Activated CD4-positive, CD25-positive, alpha-beta regulatory T cell treated with anti-CD3 and anti-CD28 coated beads, Interleukin-2, amount 50 U/mL, for 24 hours (primary cell): ENCODE data around the gene NGDN.

Source experiments
- ATAC-seq, 2 donors: fragments of 150-1000 bp; cut with Tn5 transposase; one replicate each; pipeline ENCODE4 v1.10.0; 2021; ENCODE audit warnings: mild to moderate bottlenecking in 1 of 2, moderate library complexity in 1 of 2

The NGDN gene

DNA sequence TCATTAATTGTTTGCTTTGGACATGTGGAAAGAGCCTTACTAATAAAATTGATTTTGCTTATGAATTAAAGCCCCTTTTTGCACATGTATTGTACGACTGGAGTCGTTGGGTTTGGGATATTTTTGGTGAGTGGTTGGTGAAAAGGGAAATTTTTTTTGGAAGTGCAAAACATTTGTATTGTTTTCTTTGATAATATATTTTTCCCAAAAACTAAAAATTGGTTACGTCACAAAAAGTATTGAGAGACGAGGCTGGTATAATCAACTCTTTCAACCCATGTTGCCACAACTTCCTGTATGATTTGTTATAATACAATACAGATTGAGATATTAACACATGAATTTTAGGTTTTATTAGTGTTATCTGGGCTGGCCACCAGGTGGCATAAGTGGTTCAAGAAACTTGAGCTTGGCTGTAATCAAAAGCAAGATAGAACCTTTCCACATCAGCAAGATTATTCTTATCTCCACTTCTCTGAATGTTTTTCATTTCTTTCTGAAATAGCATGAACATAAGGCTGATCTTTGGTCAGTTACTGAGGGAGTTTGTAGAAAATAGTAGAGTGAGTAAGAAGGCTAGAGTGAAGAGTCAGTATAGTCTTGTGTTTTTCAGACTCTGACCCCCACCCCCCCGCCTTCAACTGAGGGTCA is 8.7 kb downstream of the NGDN start:
- ATAC-seq = peak; percentile 51 to 68

DNA sequence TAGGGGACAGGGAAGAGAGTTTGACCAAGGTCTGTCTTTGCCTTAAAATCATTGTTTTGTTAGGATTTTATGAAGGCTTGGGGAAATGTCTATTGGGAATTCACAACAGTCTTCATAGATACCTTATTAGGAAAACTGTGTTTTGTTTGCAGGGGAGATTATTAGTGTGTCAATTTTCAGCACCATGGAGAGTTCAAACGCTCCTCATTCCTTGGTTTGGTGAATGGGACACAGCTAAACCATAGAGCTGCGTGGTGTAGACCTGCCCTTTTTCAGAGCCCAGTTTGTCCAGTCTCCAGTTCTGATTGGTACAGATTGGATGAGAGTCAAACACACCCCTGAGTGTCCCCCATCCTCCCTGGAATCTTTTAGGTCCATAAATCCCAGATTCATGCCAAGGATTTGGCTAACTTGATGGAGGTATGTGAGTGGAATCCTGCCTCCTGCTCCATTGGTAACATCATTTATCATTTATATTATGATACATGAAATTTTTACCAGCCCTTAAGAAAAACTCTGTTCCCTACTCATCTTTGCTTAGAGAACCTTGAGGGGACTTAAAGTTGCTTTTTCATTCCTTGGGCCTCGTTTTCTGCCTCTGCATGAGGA is 12.0 kb downstream of the NGDN start:
- no peak for ATAC-seq

DNA sequence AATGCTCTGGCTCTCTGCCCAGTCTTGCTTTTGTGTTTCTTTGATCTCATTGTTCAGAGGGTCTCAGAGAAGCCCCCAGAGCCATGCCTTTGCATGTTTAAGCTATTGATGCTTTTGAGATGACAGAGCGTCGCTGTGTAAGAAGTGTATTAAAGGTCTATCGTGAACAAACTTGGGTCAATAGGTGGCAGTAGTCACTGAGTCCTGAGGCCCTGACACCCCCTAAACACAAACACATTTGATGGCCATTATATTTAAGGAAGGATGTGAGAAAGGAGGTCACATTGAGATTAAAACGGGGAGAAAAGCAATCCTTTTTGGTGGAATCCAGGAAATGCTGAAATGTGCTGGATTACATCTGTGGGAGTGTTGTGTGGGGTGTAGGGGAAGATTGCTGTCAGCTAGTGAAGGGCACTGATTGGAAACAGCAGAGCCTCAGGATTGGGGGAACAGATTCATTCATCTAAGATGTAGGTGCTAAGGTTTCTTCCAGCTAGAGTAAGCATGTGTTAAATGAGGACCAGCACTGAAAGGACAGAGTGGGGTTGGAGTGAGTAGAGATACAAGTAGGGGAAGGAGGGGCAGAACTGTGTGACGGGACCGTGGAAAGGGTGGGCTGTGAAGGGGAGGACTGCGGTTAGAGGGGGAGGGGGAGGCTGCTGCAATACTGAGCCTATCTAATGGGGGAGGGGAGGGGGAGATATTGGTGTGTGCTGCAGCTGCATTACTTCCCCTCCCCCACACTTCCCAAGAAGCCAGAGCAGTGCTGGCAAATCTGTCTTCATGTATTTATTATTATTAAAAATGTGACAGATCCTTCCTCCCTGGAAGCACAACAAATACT is 12.7 kb downstream of the NGDN start:
- ATAC-seq = no peak

DNA sequence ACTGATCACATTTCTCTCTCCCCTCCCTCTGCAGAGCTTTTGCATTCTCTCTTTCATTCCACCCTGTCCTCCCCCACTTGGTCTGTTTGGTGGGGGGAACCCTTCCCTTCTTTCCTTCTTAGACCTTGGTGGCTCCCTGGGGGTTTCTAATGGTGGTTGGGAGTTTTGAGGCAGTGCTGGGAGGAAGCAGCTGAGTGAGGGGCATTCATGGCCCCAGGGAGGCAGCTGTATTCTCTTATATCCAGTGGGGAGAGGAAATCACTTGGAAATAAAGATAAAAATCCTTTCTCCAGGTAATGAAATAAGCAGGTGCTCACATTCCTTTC is 13.3 kb downstream of the NGDN start:
- no peak for ATAC-seq

DNA sequence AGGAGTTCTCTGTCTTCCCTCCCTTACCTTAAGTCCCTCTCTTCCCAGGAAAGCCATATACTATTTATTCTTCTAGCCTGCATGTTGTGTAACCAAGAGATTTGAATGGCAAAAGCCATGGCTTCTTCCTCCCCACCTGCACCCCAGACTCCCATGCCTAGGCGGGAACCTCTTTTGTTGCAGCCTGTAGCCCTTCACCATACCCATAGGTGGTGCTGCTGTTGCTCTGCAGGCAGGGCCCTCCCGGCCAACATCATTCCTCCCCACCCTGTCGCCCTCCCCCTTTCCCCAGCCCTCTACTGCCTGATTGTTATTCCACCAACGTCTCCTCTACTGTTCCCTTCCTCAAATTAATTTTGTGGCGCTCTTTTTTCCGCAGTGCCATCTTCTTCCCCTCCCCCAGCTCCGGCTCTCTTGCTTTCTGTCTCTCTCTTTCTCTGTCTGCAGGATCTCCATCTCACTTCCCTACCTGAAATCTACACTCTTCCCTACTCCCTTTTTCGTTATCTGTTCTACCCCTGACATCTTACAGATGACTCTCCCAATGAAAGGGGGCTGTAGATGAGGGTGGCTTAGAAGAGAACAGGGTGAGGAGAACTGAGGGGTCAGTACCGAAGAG is 13.8 kb downstream of the NGDN start:
- ATAC-seq = no peak

DNA sequence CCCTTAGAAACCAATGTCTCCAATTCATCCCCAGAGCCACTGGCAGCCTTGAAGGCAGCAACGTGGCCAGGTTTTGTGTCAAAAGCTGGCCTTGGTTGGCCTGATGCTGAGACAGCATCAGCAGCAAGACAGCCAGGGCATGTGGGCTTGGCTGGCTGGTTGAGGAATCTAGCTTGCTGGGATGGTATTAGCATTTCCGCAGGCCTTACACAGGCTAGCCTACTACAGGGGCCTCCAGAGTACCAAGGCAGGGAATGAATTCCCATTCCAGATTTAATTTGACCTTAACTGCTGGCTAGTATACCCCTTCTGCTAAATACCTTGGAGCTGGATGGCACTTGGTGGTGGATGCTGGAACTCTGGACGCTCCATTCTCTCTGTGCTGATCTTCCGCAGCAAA is 15.8 kb downstream of the NGDN start:
- no peak for ATAC-seq

DNA sequence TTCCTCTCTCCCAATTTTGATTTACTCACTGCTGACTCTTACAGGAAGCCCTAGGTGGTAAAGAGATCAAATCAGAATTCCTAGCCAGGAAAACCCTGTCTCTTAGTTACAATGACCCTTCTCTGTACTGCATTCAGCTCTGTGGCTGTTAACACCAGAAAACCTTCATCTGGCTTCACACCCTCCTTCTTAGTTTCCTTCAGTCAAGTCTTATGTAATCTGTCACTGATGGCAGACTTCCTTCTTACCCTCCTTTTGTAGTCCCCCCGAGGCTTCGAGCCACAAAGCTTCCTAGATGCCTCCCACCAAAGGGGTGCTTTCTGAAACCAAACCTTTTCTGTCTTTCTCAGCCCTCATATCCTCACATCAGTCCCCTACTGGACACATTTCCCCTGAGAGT is 16.5 kb downstream of the NGDN start:
- ATAC-seq = no peak

DNA sequence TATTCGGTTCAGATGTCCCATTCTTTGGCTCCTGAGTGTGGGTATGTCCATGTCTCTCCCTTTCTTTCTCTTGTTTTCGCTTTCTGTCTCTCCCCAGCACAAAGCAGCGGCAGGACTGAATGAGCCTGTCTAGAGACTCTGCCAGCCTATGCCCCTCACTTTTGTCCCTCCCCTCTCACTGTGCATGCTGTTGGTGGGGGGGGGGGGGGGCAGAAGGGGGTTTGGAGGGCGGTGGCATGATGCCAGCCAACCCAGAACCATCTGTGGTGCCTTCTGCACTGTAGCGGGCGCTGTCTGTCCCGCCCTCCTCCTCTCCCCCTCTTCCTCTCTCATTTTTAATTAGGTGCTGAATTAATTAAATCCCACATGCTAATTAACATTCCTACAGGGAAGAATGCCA is 17.7 kb downstream of the NGDN start:
- ATAC-seq = no peak

DNA sequence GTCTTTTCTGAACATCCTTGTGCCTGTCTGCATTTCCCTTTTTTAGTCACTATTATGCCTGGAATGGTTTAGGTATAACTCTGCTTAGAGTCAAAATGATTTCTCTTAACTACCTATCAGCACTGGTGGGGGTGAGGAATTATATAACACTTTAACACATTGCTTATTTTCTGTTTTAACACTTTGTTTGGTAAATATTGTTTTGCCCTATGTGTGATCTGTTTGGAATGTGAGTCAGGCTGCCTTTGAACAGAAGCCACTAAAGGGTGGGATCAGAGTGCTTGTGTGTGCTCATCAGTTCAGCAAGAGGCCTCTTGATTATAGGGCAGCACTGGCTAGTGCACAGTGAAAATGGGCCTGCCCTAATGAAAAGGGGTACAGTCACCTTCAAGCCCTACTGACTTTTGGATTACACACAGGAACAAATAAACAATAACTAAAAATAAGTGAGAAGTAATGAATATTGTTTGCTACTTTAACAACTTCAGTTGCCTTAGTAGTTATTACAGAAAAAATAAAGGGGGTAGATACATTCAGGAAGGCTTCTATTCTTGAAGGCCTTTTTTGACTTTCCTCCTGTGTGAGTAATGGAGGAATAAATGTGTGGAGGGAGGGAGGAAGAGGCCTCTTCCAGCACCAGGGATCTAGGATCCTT is 23.2 kb downstream of the NGDN start:
- no peak for ATAC-seq

DNA sequence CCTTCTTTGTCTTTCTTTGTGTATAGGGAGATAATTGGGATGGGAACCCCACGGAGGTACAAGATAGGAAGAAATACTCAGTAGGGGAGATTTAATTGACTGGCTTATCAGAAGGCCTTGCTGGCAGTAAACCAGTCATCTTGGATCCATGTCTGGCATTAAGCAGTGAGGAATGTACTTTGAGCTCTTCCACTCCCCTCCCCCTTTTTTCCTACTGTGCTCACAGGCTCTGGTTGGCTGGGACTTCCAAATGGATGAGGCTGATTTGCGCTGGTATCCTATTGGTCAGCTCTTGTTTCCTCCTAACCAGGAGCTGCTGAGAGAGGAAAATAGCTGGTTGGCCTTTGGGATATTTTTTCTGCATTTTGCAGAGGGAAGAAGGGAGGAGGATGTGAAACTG is 24.7 kb downstream of the NGDN start:
- no peak for ATAC-seq

DNA sequence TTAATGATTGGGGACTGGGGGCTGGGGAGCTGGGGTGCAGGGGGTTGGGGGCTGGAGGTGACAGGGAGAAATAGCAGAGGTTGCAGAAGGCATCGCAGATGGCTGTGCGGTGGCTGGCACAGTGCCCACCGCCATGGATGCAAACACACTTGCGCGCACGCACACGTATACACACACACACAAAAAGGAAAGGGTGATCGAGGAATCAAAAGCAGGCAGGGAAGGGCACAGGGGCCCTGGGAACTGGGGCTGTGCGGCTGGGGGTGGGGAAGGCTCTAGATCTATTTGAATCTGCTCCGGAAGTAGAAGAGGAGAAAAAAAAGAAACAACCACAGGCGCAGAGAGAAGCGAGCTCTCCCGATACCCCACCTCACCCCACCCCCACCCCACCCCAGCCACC is 42.7 kb downstream of the NGDN start:
- no peak for ATAC-seq

DNA sequence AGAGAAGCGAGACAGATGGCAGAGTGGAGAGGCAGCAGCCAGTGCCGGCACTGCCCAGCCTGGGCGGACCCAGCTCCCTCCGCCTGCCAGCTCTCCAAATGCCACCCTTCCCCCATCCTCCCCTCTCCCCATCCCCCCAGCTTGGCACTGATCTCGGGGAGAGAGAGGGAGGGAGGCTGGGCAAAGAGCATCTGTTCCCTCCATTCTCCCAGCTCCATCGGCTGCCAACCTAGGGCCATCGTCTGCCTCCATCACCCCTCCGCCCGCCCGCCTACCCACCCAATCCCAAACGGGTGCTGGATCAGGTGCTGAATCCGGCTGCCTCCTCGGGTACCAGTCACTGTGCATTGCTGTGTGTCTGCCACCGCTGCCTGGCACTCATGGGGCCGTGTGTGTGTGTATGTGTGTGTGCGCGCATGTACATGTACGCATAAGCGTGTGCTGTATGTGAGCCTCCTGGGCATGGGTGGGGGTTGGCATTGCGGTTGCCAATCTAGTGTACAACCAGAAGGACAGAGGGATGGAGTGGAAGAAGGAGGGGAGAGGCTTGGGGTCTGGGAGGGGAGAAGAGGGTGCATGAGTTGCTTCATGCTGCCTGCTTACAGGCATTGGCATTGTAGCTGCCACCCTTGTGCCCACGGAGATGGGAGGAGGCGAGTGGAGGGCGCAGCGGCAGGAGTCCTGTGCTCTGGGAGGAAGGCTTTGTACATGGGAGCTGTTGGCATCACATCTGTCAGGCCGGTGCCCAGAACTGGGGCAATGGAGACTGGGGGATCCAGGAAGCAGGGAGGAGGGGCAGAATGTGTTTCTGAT is 43.7 kb downstream of the NGDN start:
- no peak for ATAC-seq

DNA sequence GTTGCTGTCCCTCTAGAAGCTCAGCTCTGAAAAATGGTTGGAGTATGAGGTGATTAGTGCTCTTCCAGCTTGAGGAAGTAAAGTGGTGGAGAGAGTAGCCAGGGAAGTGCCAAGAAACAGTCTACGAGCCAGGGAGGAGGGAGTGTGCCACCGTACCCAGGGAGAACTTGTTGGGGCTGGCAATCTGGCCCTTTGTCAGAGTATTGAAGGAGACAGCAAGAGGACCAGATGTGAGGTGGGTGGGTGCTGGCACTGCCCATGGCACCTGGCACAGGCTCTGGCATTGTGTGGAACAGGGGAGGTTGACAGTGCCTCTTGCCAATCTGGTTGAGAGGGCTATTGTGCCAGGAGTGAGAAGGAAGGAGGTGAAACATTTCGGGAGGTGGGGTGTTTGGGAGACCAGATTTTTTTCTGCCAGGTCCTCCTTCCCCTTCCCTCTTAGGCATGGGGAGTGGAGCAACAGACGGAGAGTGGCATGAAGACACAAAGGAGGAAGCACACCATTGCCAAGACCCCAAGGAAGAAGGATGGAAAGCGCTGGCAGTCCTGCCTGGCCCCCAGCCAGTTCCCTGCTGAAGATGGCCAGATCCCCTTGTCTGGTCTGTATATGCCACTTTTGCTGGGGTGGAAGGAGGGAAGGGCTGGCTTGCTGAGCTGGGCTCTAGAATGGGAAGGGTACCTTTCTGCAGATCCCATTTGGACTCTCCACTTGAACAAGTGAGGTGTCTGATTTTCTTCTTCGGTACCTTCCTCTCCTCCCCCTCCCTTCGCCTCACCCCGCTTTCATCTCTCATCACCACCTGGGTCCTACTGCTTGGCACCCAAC is 44.5 kb downstream of the NGDN start:
- no peak for ATAC-seq

DNA sequence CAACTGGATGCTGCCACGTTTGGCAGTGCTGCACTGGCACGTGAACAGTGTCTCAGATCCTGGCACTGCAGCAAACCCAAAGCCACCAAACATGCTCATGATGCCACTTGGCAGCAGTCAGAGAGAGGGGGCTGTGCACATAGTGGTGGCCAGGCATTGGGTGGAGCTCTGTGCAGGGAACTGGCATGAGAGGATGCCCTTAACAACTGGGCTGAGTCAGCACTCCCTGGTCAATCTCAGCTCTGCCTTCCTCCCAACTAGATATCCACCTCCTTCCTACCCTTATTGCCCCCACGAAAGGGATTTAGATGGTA is 45.1 kb downstream of the NGDN start:
- no peak for ATAC-seq

DNA sequence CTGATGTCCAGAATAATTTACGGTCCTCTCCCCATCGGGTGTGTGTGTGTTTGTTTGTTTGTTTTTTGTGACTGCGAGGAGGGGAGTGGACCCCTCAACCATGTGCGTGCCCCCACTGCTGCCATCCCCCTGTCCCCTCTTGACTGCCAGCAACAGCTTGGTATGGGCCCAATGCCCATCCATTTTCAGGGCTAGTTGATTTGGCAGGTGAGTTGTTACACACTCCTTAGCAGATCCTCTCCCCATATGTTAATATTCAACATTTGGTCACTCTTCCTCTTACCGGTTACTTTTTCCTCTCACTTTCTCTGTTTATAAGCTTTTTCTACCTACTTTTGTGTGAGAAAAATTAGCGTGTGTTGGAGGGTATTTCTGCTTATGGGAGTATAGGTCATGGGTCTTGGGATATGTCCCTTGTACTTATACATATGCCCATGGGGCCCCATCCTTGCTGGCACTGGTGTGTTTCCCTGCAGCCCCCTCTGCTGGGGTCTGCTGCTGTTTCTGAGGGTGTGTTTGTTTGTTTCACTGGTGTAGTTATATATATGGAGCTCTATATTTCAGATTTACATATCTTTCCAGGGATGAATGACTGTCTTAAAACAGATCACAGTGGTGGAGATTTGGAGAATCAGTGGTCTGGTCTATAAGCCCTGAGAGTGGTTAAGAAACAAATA is 48.3 kb downstream of the NGDN start:
- ATAC-seq = no peak

DNA sequence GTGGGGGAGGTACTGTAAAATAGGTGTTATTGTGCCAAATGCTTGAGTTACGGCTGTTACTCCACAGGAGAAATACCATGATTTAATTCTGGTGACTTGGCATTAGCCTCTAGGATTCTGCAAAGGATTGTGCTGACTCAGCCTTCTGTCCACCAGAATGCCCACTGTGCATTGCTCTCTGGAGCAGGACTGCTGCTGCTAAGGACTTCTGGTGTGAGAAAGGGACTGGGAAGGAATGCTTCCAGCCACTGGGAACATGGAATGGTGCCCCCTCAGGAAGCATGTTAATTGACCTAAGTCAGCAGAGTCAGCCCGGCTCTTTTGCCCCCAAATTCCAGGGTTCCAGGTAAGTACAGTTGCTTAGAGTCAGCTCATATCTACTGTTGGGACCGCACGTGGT is 49.2 kb downstream of the NGDN start:
- no peak for ATAC-seq

DNA sequence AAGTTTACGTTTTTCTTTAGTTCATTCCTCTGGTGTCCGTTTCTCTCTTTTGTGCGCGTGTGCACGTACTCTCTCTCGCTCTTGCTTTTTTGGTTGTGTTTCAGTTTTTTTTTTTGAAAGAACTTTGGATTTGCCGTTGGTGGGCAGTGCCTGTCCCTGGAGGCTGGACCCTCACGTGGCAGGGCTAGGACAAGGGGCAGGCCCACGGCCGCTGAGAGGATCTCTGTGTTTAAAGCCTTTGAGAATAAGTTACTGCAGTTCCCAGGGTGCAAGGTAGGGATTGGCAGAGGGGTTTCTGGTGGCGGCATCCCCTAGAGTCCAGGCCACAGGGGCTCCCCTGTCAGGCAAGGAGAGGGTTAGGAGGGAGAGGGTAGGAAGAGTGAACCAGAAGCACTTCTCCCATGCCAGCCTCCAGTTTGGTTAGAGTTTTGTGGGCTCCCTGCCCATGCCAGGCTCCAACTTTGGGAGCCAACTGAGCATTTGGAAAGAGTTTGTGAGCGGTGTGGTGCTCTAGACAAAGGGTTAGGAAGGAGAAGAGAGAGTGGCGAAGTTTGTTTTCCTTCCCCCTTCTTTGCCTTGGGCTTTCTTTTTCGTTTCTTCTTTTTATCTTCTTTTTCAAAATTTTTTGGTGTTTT is 51.5 kb downstream of the NGDN start:
- no peak for ATAC-seq

DNA sequence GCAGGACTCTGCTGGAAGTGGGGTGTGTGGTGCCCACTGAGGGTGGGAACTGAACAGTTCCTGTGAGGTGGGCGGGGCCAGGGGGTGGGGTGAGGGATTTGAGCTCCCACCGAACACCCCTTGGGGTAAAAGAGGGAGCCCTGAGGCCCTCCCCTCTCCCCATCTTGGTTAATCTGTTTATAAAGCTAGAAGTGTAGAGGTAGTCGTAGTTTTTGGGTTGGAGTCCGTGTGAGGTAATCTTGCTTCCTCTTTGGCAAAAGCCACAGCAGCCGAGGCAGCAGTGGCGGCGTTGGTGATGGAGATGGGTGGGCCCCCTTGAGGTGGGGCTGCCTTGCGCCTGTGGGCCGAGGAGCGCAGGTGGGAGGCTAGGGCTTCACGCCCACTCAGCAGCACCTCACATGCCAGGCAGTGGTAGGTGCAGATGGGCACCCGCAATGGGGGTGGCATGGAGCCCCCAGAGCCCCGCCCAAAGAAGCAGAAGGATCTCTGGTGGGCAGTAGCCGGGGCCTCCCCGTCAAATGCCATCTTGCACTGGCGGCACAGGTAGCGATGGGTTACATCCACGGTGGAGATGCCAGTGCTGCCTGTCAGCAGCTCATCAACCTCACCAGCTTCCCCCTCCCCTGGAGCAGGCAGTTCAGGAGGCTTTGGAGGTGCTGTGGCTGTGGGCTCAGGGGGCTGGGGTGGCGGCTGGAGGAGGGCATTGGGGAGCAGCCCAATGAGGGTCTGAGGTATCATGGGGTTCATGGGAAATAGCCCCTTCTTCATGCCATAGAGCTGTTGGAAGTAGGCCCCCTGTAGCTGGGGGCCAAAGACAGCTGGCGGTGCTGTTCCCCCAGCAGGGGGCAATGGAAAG is 52.5 kb downstream of the NGDN start:
- ATAC-seq = no peak

DNA sequence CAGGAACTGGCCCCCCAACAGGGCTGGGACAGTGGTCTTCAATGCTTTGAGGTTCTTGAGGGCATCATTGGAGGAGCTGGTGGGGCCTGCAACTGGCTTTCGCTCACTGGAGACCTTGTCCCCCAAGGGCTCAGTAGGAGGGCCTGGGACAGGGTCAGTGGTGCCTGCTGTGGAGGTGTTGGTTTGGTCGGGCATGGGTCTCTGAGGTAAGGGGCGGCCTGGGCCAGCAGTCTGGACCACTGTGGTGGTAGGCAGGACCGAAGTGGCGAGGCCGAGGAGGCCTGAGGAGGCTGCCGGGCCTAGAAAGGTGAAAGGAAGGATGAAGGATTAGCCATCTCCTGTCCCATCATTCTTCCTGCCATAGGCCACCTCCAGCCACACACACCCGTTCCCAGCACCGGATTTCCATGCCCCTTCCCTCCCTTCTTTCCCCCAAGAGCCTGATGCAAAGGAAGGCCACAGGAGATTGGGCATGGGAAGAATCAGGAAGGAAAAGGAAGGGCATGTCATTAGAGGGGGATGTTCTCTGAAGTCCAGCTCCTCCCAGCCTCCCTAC is 53.2 kb downstream of the NGDN start:
- ATAC-seq = no peak
